T-cell (primary cell): ENCODE measurements around the gene PPP6R1. TPM values are rescaled to one million over a fixed set of nuclear protein-coding genes. Genes with fewer than 3 reads are reported as not detected.
A peak's percentile ranks its signal among the peaks of the same experiment; 100 is the strongest.

ENCODE experiments used
- ATAC-seq, 4 experiments: fragments of 200-7000 bp in 3 of 4; fragments of 150-1000 bp in 1 of 4; cut with Tn5 transposase; replicated peaks in 1 of 4; 1 replicate in 3 of 4; 2 replicates in 1 of 4; pipeline ENCODE4 v1.10.0; 2021; ENCODE audit warnings: moderate library complexity in 3 of 4, mild to moderate bottlenecking in 2 of 4, moderate number of reproducible peaks in 1 of 4
- CTCF ChIA-PET, 2 donors: fragments of 300-600 bp; sonication (Branson Sonifier 250); formaldehyde crosslinking; loops; one replicate each; lab custom pipeline; 2022; ENCODE audit warnings: antibody characterized with exemption in 2 of 2; lab: Charles Lee
- POLR2A ChIA-PET, 2 donors: fragments of 300-600 bp; sonication (Branson Sonifier 250); formaldehyde crosslinking; loops; one replicate each; lab custom pipeline; 2022; ENCODE audit warnings: antibody characterized with exemption in 2 of 2; lab: Charles Lee
- DNase-seq, 35 experiments: peaks; one replicate each; pipeline versions ENCODE4 v3.0.0 to v3.0.0-alpha.2; 2013 to 2023
- H3K27ac ChIP-seq: one replicate; pipeline ENCODE4 v1.5.1; 2013; ENCODE audit warnings: low read length
- H3K27me3 ChIP-seq, 2 experiments: replicated peaks in 1 of 2; 1 replicate in 1 of 2; 2 replicates in 1 of 2; pipeline versions ENCODE4 v1.6.1 to v1.7.0; 2013; ENCODE audit warnings: low read length in 1 of 2, mixed read lengths in 1 of 2; ENCODE audit not compliant: control insufficient read depth in 2 of 2, insufficient read depth in 2 of 2; ENCODE audit errors: extremely low read depth in 1 of 2
- H3K36me3 ChIP-seq, 2 donors: 1 replicate in 1 of 2; 2 replicates in 1 of 2; pipeline versions ENCODE4 v1.6.1 to v1.7.0; 2013; ENCODE audit warnings: low read length in 1 of 2; ENCODE audit not compliant: control insufficient read depth in 2 of 2, insufficient read depth in 1 of 2; ENCODE audit errors: extremely low read depth in 1 of 2
- H3K4me1 ChIP-seq, 2 experiments: 1 replicate in 1 of 2; 2 replicates in 1 of 2; pipeline versions ENCODE4 v1.6.1 to v1.7.0; 2013; ENCODE audit warnings: low read length in 2 of 2, mixed read lengths in 1 of 2; ENCODE audit not compliant: insufficient read depth in 2 of 2, control insufficient read depth in 1 of 2; ENCODE audit errors: extremely low read depth in 1 of 2
- H3K4me3 ChIP-seq, 2 donors: 1 replicate in 1 of 2; 2 replicates in 1 of 2; pipeline versions ENCODE4 v1.5.1 to v1.7.0; 2013; ENCODE audit warnings: mild to moderate bottlenecking in 2 of 2, low read length in 1 of 2, moderate library complexity in 1 of 2; ENCODE audit not compliant: control insufficient read depth in 1 of 2; ENCODE audit errors: extremely low read depth in 1 of 2
- H3K9me3 ChIP-seq: 2 replicates; pipeline ENCODE4 v1.7.0; 2013
- H3K27ac Mint-ChIP-seq, 2 donors: one replicate each; pipeline ENCODE4 v1.8.0; 2020 to 2021; ENCODE audit warnings: mild to moderate bottlenecking in 2 of 2, mixed read lengths in 2 of 2
- H3K27me3 Mint-ChIP-seq, 2 donors: one replicate each; pipeline ENCODE4 v1.8.0; 2021 to 2022; ENCODE audit warnings: mixed read lengths in 2 of 2
- H3K36me3 Mint-ChIP-seq: one replicate; pipeline ENCODE4 v1.8.0; 2021; ENCODE audit warnings: mixed read lengths
- H3K4me1 Mint-ChIP-seq, 3 donors: one replicate each; pipeline ENCODE4 v1.8.0; 2020 to 2022; ENCODE audit warnings: mixed read lengths in 3 of 3, mild to moderate bottlenecking in 1 of 3
- H3K4me3 Mint-ChIP-seq, 3 donors: one replicate each; pipeline ENCODE4 v1.8.0; 2020 to 2022; ENCODE audit warnings: mild to moderate bottlenecking in 3 of 3, mixed read lengths in 3 of 3, moderate library complexity in 3 of 3
- H3K9me3 Mint-ChIP-seq, 3 donors: one replicate each; pipeline ENCODE4 v1.8.0; 2020 to 2022; ENCODE audit warnings: mixed read lengths in 3 of 3
- WGBS: methylation state at CpG from one replicate; pipeline ENCODE4 v1.1.5; 2013; ENCODE audit warnings: missing lambda C conversion rate; ENCODE audit not compliant: insufficient coverage; 5-methylcytosine and 5-hydroxymethylcytosine counted together
- total RNA-seq, 35 experiments: library from RNA in 6 of 35; stranded (reverse) in 6 of 35; fragments of 120-200 nt in 1 of 35; gene quantifications; one replicate each; pipeline versions ENCODE4 v1.2.1 to v1.2.4 and lab custom pipeline; 2013 to 2026

The PPP6R1 gene
- total RNA-seq, 5 donors from 2014 or later (not counting 1 experiment from before 2014, with no cell fraction given): 173 to 208 (median 194) TPM

DNA sequence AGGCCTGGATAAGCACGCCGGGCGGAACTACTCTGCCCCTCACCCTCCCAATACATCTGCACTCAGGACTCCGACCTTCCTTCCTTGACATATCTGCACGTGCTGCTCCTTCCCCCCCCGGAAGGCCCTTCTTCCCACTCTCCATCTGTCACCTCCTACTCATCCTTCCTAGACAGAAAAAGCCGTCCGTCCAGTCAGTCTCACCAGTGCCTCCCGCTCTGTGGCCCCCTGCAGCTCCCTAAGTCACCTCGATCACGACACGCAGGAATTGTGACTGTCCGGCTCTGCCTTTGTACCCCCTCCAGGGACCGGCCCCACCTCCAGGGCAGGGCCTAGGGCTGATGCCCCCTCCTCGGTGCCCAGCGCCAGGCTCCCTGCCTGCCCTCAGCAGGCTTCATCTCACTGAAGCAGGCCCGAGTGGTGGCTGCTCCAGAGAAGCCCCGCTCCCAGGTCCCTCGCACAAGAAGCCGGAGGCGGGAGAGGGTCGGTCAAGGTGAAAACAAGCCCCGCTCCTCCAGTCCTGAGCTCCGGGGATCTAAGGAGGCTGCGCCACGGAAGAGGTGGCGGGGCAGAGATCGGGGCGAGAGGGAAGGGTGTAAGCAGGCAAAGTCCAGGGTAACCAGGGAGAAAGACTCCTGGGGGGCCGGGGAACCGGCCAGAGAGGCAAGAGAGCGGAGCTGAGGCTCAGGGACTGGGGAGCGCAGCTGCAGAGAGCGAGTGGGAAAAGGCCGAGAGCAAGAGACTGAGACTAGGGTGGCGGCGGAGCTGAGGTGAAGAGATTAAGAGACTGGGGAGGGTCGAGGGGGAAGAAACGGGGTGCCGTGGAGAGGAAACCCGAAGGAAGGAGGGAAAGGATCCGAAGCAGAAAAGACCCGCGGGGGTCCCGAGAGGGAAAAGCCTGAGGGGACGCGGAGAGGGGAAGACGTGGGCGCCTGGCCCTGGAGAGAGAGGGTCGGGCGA, 1.1 kb downstream of the PPP6R1 start:
- H3K27me3 ChIP-seq: no peaks in the 10 kb centered on the region
- H3K27ac Mint-ChIP-seq: peak overlapping the region; percentile 99
- no peaks in the 10 kb centered on the region for H3K9me3 ChIP-seq
- H3K36me3 Mint-ChIP-seq: peaks cover 4% of the 10 kb centered on the region
- DNase-seq (peak in 6 of 35 experiments; percentile 14 to 38 (median 22)), ATAC-seq (no peak)
- H3K4me3 Mint-ChIP-seq: peak overlapping the region; percentile 96 to 100 (median 97)
- no peaks in the 10 kb centered on the region for H3K9me3 Mint-ChIP-seq
- H3K27me3 Mint-ChIP-seq: no peaks in the 10 kb centered on the region
- WGBS: under 1% methylated on average over 49 of the region's 51 CpGs
- H3K36me3 ChIP-seq: peaks cover 4 to 6% of the 10 kb centered on the region in 2 donors
- ChIA-PET CTCF (no interaction called here), POLR2A (interaction anchor here in 1 of 2 donors (0.6 to 0.8 kb wide), 3 partner anchors 16 to 81 kb away, joined by 3 to 12 read pairs (median 3); no protein-coding TSS in a partner anchor)
- H3K4me1 ChIP-seq: peaks cover 32 to 61% of the 10 kb centered on the region in 2 experiments
- peaks cover 51 to 60% (median 58%) of the 10 kb centered on the region in 3 donors for H3K4me1 Mint-ChIP-seq
- H3K27ac ChIP-seq: peak overlapping the region; percentile 90
- H3K4me3 ChIP-seq: peak overlapping the region; percentile 79 to 86

- WGBS: 8% methylated on average over 16 of the region's 22 CpGs
- H3K4me1 ChIP-seq: peaks cover 36 to 70% of the 10 kb centered on the region in 2 experiments
- peak overlapping the region; percentile 90 for H3K27ac ChIP-seq
- Mint-ChIP-seq H3K4me3 (peak overlapping the region; percentile 96 to 100 (median 97)), H3K36me3 (peaks cover under 1% of the 10 kb centered on the region), H3K4me1 (peaks cover 59 to 67% (median 63%) of the 10 kb centered on the region in 3 donors), H3K9me3 (no peaks in the 10 kb centered on the region), H3K27ac (peak overlapping the region; percentile 99), H3K27me3 (no peaks in the 10 kb centered on the region)
- H3K4me3 ChIP-seq: peak overlapping the region; percentile 79 to 86
- H3K27me3 ChIP-seq: no peaks in the 10 kb centered on the region
- ChIA-PET POLR2A (interaction anchor here in 1 of 2 donors (0.6 to 0.8 kb wide), 2 partner anchors 20 to 82 kb away, joined by 3 read pairs; no protein-coding TSS in a partner anchor), CTCF (interaction anchor here in 1 of 2 donors (0.6 to 1.5 kb wide), 4 partner anchors 21 to 167 kb away, joined by 3 to 4 read pairs (median 3); partner anchors contain the start of genes HSPBP1 and KMT5C)
- DNase-seq: peak in 1 of 35 experiments; percentile 40
- H3K36me3 ChIP-seq: peaks cover 0 to under 1% of the 10 kb centered on the region in 2 donors
- H3K9me3 ChIP-seq: no peaks in the 10 kb centered on the region
- no peak for ATAC-seq
Measured at GRCh38 chr19:55256562-55257460, 2.0 kb downstream of the PPP6R1 start.

DNA sequence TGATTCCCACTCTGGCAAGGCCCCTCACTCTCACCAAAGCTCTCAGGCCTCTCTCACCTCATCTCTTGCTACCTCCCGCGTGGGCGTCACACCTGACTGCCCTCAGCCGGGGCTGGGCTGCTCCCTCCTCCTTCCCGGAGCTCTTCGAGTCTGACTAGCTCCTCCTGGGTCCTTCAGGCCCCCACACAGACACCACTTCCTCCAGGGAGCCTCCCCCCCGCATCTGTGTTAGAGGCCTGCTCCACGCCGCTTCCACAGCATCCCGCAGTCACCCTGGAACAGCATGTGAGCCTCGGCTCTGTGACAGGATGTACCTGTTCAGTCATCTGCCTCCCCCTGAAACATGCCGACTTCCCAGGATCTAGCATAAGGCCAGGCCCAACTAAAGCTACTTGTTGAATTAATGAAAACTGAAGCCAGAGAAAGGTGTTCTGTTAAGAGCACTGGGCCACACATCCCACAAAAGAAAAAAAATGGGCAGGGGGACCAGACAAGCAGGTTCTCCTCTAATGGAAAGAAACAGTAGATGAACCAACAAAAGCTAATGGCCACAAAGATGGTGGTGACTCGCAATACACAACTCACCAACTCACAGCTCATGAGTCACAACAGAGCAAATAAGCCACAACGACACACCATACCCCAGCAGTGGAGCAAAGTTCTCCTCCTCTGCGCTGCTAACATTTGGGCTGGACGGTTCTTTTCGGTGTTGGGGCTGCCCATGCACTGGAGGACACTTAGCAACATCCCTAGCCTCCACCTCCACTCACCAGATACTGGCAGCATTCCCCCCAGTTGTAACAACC, 3.0 kb downstream of the PPP6R1 start:
- Histone ChIP-seq H3K27me3 (no peaks in the 10 kb centered on the region), H3K27ac (peak overlapping the region; percentile 90), H3K4me3 (peak overlapping the region; percentile 86 to 91), H3K4me1 (peaks cover 44 to 80% of the 10 kb centered on the region in 2 experiments), H3K36me3 (peaks cover 0 to 4% of the 10 kb centered on the region in 2 donors), H3K9me3 (no peaks in the 10 kb centered on the region)
- DNase-seq: peak in 24 of 35 experiments; percentile 18 to 55 (median 30)
- ChIA-PET POLR2A (interaction anchor here (0.5 to 2.5 kb wide), 6 partner anchors 20 to 138 kb away, joined by 3 to 11 read pairs (median 4); partner anchors contain the start of genes HSPBP1 (in 1 of the 2) and KMT5C (in 1 of the 2)), CTCF (interaction anchor here in 1 of 2 donors (0.6 to 1.5 kb wide), 4 partner anchors 22 to 167 kb away, joined by 3 to 4 read pairs (median 3); partner anchors contain the start of genes HSPBP1 and KMT5C)
- WGBS: 6% methylated on average over 17 of the region's 17 CpGs
- Mint-ChIP-seq H3K4me3 (peak overlapping the region; percentile 96 to 100 (median 97)), H3K27me3 (no peaks in the 10 kb centered on the region), H3K9me3 (no peaks in the 10 kb centered on the region), H3K36me3 (peaks cover 8% of the 10 kb centered on the region), H3K27ac (peak overlapping the region; percentile 99), H3K4me1 (peaks cover 69 to 77% (median 73%) of the 10 kb centered on the region in 3 donors)
- ATAC-seq: no peak

- CTCF ChIA-PET: interaction anchor here in 1 of 2 donors (0.6 to 1.8 kb wide), 3 partner anchors 25 to 213 kb away, joined by 3 to 9 read pairs (median 3); partner anchors contain the start of gene HSPBP1
- 3% methylated on average over 5 of the region's 6 CpGs for WGBS
- no peaks in the 10 kb centered on the region for H3K9me3 Mint-ChIP-seq
- H3K9me3 ChIP-seq: no peaks in the 10 kb centered on the region
- peak overlapping the region; percentile 86 to 91 for H3K4me3 ChIP-seq
- DNase-seq (no peak), ATAC-seq (no peak)
- peaks cover 49 to 85% of the 10 kb centered on the region in 2 experiments for H3K4me1 ChIP-seq
- H3K27ac Mint-ChIP-seq: peak overlapping the region; percentile 99
- POLR2A ChIA-PET: interaction anchor here (0.6 to 2.5 kb wide), 6 partner anchors 25 to 350 kb away, joined by 3 to 11 read pairs (median 4); partner anchors contain the start of genes HSPBP1 (in 1 of the 2), KMT5C (in 1 of the 2) and UBE2S (in 1 of the 2)
- peaks cover 10% of the 10 kb centered on the region for H3K36me3 Mint-ChIP-seq
- H3K27me3 Mint-ChIP-seq: no peaks in the 10 kb centered on the region
- peaks cover 73 to 81% (median 74%) of the 10 kb centered on the region in 3 donors for H3K4me1 Mint-ChIP-seq
- peak overlapping the region; percentile 96 to 100 (median 97) for H3K4me3 Mint-ChIP-seq
- H3K36me3 ChIP-seq: peaks cover 0 to 15% of the 10 kb centered on the region in 2 donors
- no peaks in the 10 kb centered on the region for H3K27me3 ChIP-seq
- peak overlapping the region; percentile 90 for H3K27ac ChIP-seq
Measured at GRCh38 chr19:55254625-55254977, 4.2 kb downstream of the PPP6R1 start.
